IMR-90 (cell line): Measurements from ENCODE around the gene RNF146. TPM values are rescaled to one million over a fixed set of nuclear protein-coding genes. Genes with fewer than 3 reads are reported as not detected.

Experiments used
- ATAC-seq: fragments of 200-7000 bp; cut with Tn5 transposase; 2 replicates; pipeline ENCODE4 v1.9.1; 2020; ENCODE audit warnings: low read depth, mild to moderate bottlenecking, moderate library complexity
- BruUV-seq: library from RNA; stranded (reverse); fragments of 400-500 nt; replicated peaks from 2 replicates; lab custom pipeline; 2021; lab: Mats Ljungman, UMichigan
- CTCF ChIA-PET: fragments of 300-600 bp; formaldehyde crosslinking; extraction: SDS; loops from one replicate; lab custom pipeline; 2021; ENCODE audit warnings: antibody characterized with exemption; lab: Yijun Ruan, JAX
- POLR2A ChIA-PET: fragments of 300-600 bp; sonication (Branson Sonifier 250); formaldehyde crosslinking; loops from one replicate; lab custom pipeline; 2022; ENCODE audit warnings: antibody characterized with exemption; ENCODE audit not compliant: unreplicated experiment; lab: Charles Lee
- DNase-seq: peaks from one replicate; pipeline ENCODE4 v3.0.0; 2013
- H2AFZ ChIP-seq: replicated peaks from 2 replicates; pipeline ENCODE3; 2013; ENCODE audit warnings: low read length, mild to moderate bottlenecking; ENCODE audit not compliant: poor library complexity
- H2AK5ac ChIP-seq: 2 replicates; pipeline ENCODE4 v1.6.1; 2013; ENCODE audit warnings: low read depth, low read length, inconsistent platforms
- H2AK9ac ChIP-seq: replicated peaks from 2 replicates; pipeline ENCODE3; 2013; ENCODE audit warnings: mild to moderate bottlenecking, low read depth, low read length, moderate library complexity; ENCODE audit not compliant: poor library complexity
- H2BK120ac ChIP-seq: 2 replicates; pipeline ENCODE4 v1.6.1; 2013; ENCODE audit warnings: low read depth, low read length, inconsistent platforms
- H2BK15ac ChIP-seq: 3 replicates; pipeline ENCODE4 v1.6.1; 2013; ENCODE audit warnings: low read depth, low read length, inconsistent platforms
- H2BK20ac ChIP-seq: 2 replicates; pipeline ENCODE4 v1.6.1; 2013; ENCODE audit warnings: low read depth, mild to moderate bottlenecking, inconsistent platforms, low read length, moderate library complexity
- H2BK5ac ChIP-seq: 2 replicates; pipeline ENCODE4 v1.6.1; 2013; ENCODE audit warnings: mild to moderate bottlenecking, low read depth, low read length, inconsistent platforms; ENCODE audit not compliant: poor library complexity, severe bottlenecking
- H3K14ac ChIP-seq: replicated peaks from 2 replicates; pipeline ENCODE4 v1.6.1; 2013; ENCODE audit warnings: low read depth, low read length, inconsistent platforms
- H3K18ac ChIP-seq: 2 replicates; pipeline ENCODE4 v1.6.1; 2013; ENCODE audit warnings: low read depth, low read length, control low read depth
- H3K23ac ChIP-seq: 2 replicates; pipeline ENCODE4 v1.6.1; 2013; ENCODE audit warnings: low read depth, low read length, inconsistent platforms
- H3K27ac ChIP-seq: 2 replicates; pipeline ENCODE4 v1.5.1; 2013; ENCODE audit warnings: mild to moderate bottlenecking, control low read depth, low read length; ENCODE audit not compliant: insufficient read depth
- H3K27me3 ChIP-seq: 2 replicates; pipeline ENCODE4 v1.6.1; 2013; ENCODE audit warnings: low read length; ENCODE audit not compliant: control insufficient read depth, insufficient read depth
- H3K36me3 ChIP-seq: 2 replicates; pipeline ENCODE4 v1.6.1; 2013; ENCODE audit warnings: low read length, mixed read lengths; ENCODE audit not compliant: control insufficient read depth, insufficient read depth
- H3K4ac ChIP-seq: 2 replicates; pipeline ENCODE4 v1.6.1; 2013; ENCODE audit warnings: low read depth, low read length, inconsistent platforms
- H3K4me1 ChIP-seq: 2 replicates; pipeline ENCODE4 v1.6.1; 2013; ENCODE audit warnings: low read length, mixed read lengths; ENCODE audit not compliant: control insufficient read depth, insufficient read depth
- H3K4me2 ChIP-seq: 2 replicates; pipeline ENCODE4 v1.6.1; 2013; ENCODE audit warnings: low read depth, mild to moderate bottlenecking, control low read depth, low read length, moderate library complexity
- H3K4me3 ChIP-seq: 2 replicates; pipeline ENCODE4 v1.5.1; 2013; ENCODE audit warnings: low read depth, mild to moderate bottlenecking, control low read depth, low read length, moderate library complexity; ENCODE audit not compliant: insufficient read depth
- H3K56ac ChIP-seq: 2 replicates; pipeline ENCODE4 v1.6.1; 2013; ENCODE audit warnings: low read length, inconsistent platforms; ENCODE audit not compliant: insufficient read depth; ENCODE audit errors: extremely low read depth
- H3K79me1 ChIP-seq, 2 experiments: 2 replicates each; pipeline ENCODE4 v1.6.1; 2013; ENCODE audit warnings: low read length in 2 of 2, inconsistent platforms in 1 of 2, low read depth in 1 of 2
- H3K9ac ChIP-seq: 2 replicates; pipeline ENCODE4 v1.6.1; 2013; ENCODE audit warnings: low read depth, low read length, control low read depth
- H3K9me1 ChIP-seq: 2 replicates; pipeline ENCODE4 v1.6.1; 2013; ENCODE audit warnings: low read length, inconsistent platforms; ENCODE audit not compliant: insufficient read depth
- H3K9me3 ChIP-seq: 2 replicates; pipeline ENCODE4 v1.6.1; 2013; ENCODE audit warnings: low read length; ENCODE audit not compliant: control insufficient read depth, insufficient read depth
- H4K20me1 ChIP-seq: 2 replicates; pipeline ENCODE4 v1.6.1; 2013; ENCODE audit warnings: low read length, inconsistent platforms; ENCODE audit not compliant: insufficient read depth
- H4K5ac ChIP-seq: 2 replicates; pipeline ENCODE4 v1.6.1; 2013; ENCODE audit warnings: mild to moderate bottlenecking, low read depth, low read length, control low read depth
- H4K8ac ChIP-seq, 2 experiments: 2 replicates each; pipeline ENCODE4 v1.6.1; 2013; ENCODE audit warnings: low read depth in 2 of 2, low read length in 2 of 2, control low read depth in 1 of 2, inconsistent platforms in 1 of 2
- H4K91ac ChIP-seq: 2 replicates; pipeline ENCODE4 v1.6.1; 2013; ENCODE audit warnings: low read depth, low read length, inconsistent platforms; ENCODE audit not compliant: insufficient read depth
- BHLHE40 ChIP-seq: fragments of 150-350 bp; IDR thresholded peaks from 2 replicates; pipeline ENCODE4 v1.6.1; 2016; ENCODE audit warnings: mild to moderate bottlenecking, low read depth, low read length
- CTCF ChIP-seq: conservative IDR thresholded peaks from 2 replicates; pipeline ENCODE4 v1.5.1; 2012; ENCODE audit warnings: mild to moderate bottlenecking, low read depth, low read length, improper control_type of control experiment
- FOS ChIP-seq: fragments of 150-350 bp; IDR thresholded peaks from 2 replicates; pipeline ENCODE4 v1.6.1; 2016; ENCODE audit warnings: low read depth, low read length
- MAZ ChIP-seq: IDR thresholded peaks from 2 replicates; pipeline ENCODE4 v1.6.1; 2012; ENCODE audit warnings: low read depth, mild to moderate bottlenecking, low read length, improper control_type of control experiment, moderate library complexity, borderline replicate concordance
- NFE2L2 ChIP-seq: fragments of 150-350 bp; IDR thresholded peaks from 2 replicates; pipeline ENCODE4 v1.6.1; 2016; ENCODE audit warnings: low read depth, mild to moderate bottlenecking, low read length
- POLR2A ChIP-seq: IDR thresholded peaks from 2 replicates; pipeline ENCODE4 v1.6.1; 2012; ENCODE audit warnings: mild to moderate bottlenecking, low read depth, low read length
- RAD21 ChIP-seq: IDR thresholded peaks from 2 replicates; pipeline ENCODE4 v1.6.1; 2012; ENCODE audit warnings: low read length, improper control_type of control experiment
- RCOR1 ChIP-seq: IDR thresholded peaks from 2 replicates; pipeline ENCODE4 v1.6.1; 2012; ENCODE audit warnings: mild to moderate bottlenecking, low read length, improper control_type of control experiment; ENCODE audit not compliant: insufficient replicate concordance
- SMC3 ChIP-seq: fragments of 150-350 bp; IDR thresholded peaks from 2 replicates; pipeline ENCODE4 v1.6.1; 2016; ENCODE audit warnings: low read depth, mild to moderate bottlenecking, antibody characterized with exemption, low read length, moderate library complexity
- USF2 ChIP-seq: fragments of 150-350 bp; IDR thresholded peaks from 2 replicates; pipeline ENCODE4 v1.6.1; 2017; ENCODE audit warnings: mild to moderate bottlenecking, antibody characterized with exemption, low read length, low read depth
- WGBS, 2 experiments: methylation state at CpG; one replicate each; pipeline versions ENCODE4 v1.1.5 to v1.1.7; 2013; ENCODE audit warnings: missing lambda C conversion rate in 2 of 2; ENCODE audit not compliant: insufficient read length in 1 of 2; ENCODE audit errors: extremely low coverage in 2 of 2; 5-methylcytosine and 5-hydroxymethylcytosine counted together
- dilution Hi-C: fragments of 300-500 bp; cut with HindIII; formaldehyde crosslinking; loops from one replicate; pipeline ENCODE4 v1.14.3; 2018; ENCODE audit warnings: low sequenced_read_pairs; ENCODE audit not compliant: unreplicated experiment
- in situ Hi-C: fragments of 300-500 bp; cut with MboI; formaldehyde crosslinking; loops from 3 replicates; pipeline ENCODE4 v1.14.3; 2019; ENCODE audit warnings: low sequenced_read_pairs, inconsistent platforms, mixed read lengths
- intact Hi-C: fragments of 100-400 bp; cut with micrococcal nuclease; formaldehyde crosslinking; loops from 2 replicates; pipeline ENCODE4 v1.10.0; 2022
- polyA plus RNA-seq, 3 experiments: library from polyadenylated mRNA; depleted of rRNA; stranded (reverse); fragments of >200 nt; gene quantifications; 2 replicates each; pipeline ENCODE4 v1.2.3, GENCODE V29; 2012; ENCODE audit warnings: low replicate concordance in 1 of 3
- total RNA-seq: library from RNA; depleted of rRNA; stranded (reverse); fragments of >200 nt; gene quantifications from 2 replicates; pipeline ENCODE4 v1.2.3, GENCODE V29; 2012

RNF146 gene
- total and polyA plus RNA-seq, 2 of the 4 experiments (the other 2 are of a cell fraction): 24.0 to 32.2 TPM

GRCh38 chr6:127266178-127266891 lies at the start of gene RNF146 (continued):
- TF ChIP-seq MAZ (no peak), CTCF (peak; percentile 68)

GRCh38 chr6:127219869-127220268 lies 46.8 kb upstream of the RNF146 start:
- dilution Hi-C loops: no loop called here
- H3K18ac ChIP-seq: no peak overlapping the region
- no peak overlapping the region for H3K4me2 ChIP-seq
- no peak overlapping the region for H3K9ac ChIP-seq
- in situ Hi-C loops: no loop called here
- no peaks in the 10 kb centered on the region for H3K79me1 ChIP-seq
- no peak overlapping the region for H3K56ac ChIP-seq
- H2BK5ac ChIP-seq: no peak overlapping the region
- DNase-seq (no peak), ATAC-seq (no peak)
- H3K4me1 ChIP-seq: no peaks in the 10 kb centered on the region
- H2BK120ac ChIP-seq: no peak overlapping the region
- no CpG with 5 or more reads among the region's 1 CpG for WGBS, 2 experiments
- ChIA-PET POLR2A (no interaction called here), CTCF (no interaction called here)
- no peak overlapping the region for H2BK15ac ChIP-seq
- H2BK20ac ChIP-seq: no peak overlapping the region
- H3K9me1 ChIP-seq: no peaks in the 10 kb centered on the region
- H2AFZ ChIP-seq: no peak overlapping the region
- no peaks in the 10 kb centered on the region for H3K9me3 ChIP-seq
- H4K5ac ChIP-seq: no peak overlapping the region
- intact Hi-C loops: no loop called here
- no peak overlapping the region for H4K91ac ChIP-seq
- no peak overlapping the region for H3K14ac ChIP-seq
- H4K20me1 ChIP-seq: no peaks in the 10 kb centered on the region
- no peak overlapping the region for H3K4me3 ChIP-seq
- no peak overlapping the region for H3K27ac ChIP-seq
- H3K4ac ChIP-seq: no peak overlapping the region
- H3K27me3 ChIP-seq: no peaks in the 10 kb centered on the region
- BruUV-seq: no TSS peak
- H2AK9ac ChIP-seq: no peak overlapping the region
- H3K23ac ChIP-seq: no peak overlapping the region
- no peak overlapping the region for H4K8ac ChIP-seq
- no peaks in the 10 kb centered on the region for H3K36me3 ChIP-seq
- no peak overlapping the region for H2AK5ac ChIP-seq
- TF ChIP-seq RAD21 (no peak), FOS (no peak), RCOR1 (no peak), SMC3 (no peak), CTCF (no peak), USF2 (no peak), BHLHE40 (no peak), POLR2A (no peak), NFE2L2 (no peak), MAZ (no peak)
